IPS-15b (cell line): Measurements from ENCODE around the gene M1AP.

Source experiments
- H3K27me3 ChIP-seq: one replicate; pipeline ENCODE4 v1.6.1; 2013; ENCODE audit warnings: low read length; ENCODE audit not compliant: control insufficient read depth, insufficient read depth
- H3K36me3 ChIP-seq: one replicate; pipeline ENCODE4 v1.6.1; 2013; ENCODE audit warnings: low read length; ENCODE audit not compliant: control insufficient read depth, insufficient read depth
- H3K4me1 ChIP-seq: one replicate; pipeline ENCODE4 v1.6.1; 2013; ENCODE audit warnings: mild to moderate bottlenecking, low read length; ENCODE audit not compliant: control insufficient read depth, insufficient read depth
- H3K4me3 ChIP-seq: one replicate; pipeline ENCODE4 v1.5.1; 2013; ENCODE audit warnings: low read depth, low read length
- H3K9ac ChIP-seq: one replicate; pipeline ENCODE4 v1.6.1; 2013; ENCODE audit warnings: low read depth, mild to moderate bottlenecking, low read length
- H3K9me3 ChIP-seq: one replicate; pipeline ENCODE4 v1.6.1; 2013; ENCODE audit warnings: mild to moderate bottlenecking, low read length; ENCODE audit not compliant: control insufficient read depth, insufficient read depth

M1AP gene

GRCh38 chr2:74550231-74550630 lies 97.9 kb downstream of the M1AP start:
- Histone ChIP-seq H3K9me3 (no peaks in the 10 kb centered on the region), H3K27me3 (peaks cover 78% of the 10 kb centered on the region), H3K9ac (no peak overlapping the region), H3K36me3 (peaks cover 2% of the 10 kb centered on the region), H3K4me1 (peaks cover 12% of the 10 kb centered on the region), H3K4me3 (peak overlapping the region; percentile 69)

- no peaks in the 10 kb centered on the region for H3K36me3 ChIP-seq
- no peaks in the 10 kb centered on the region for H3K9me3 ChIP-seq
- peaks cover 78% of the 10 kb centered on the region for H3K27me3 ChIP-seq
- peak overlapping the region; percentile 54 for H3K9ac ChIP-seq
- H3K4me1 ChIP-seq = peaks cover 12% of the 10 kb centered on the region
- H3K4me3 ChIP-seq = peak overlapping the region; percentile 69
Observed at GRCh38 chr2:74548900-74549826, 99.0 kb downstream of the M1AP start.

GRCh38 chr2:74548285-74548899 lies 99.7 kb downstream of the M1AP start:
- peaks cover 78% of the 10 kb centered on the region for H3K27me3 ChIP-seq
- H3K4me3 ChIP-seq = peak overlapping the region; percentile 69
- H3K4me1 ChIP-seq = peaks cover 12% of the 10 kb centered on the region
- no peaks in the 10 kb centered on the region for H3K36me3 ChIP-seq
- no peaks in the 10 kb centered on the region for H3K9me3 ChIP-seq
- H3K9ac ChIP-seq = peak overlapping the region; percentile 48

GRCh38 chr2:74546004-74546403 lies 102.1 kb downstream of the M1AP start:
- peaks cover 54% of the 10 kb centered on the region for H3K27me3 ChIP-seq
- no peak overlapping the region for H3K4me3 ChIP-seq

GRCh38 chr2:74544634-74545033 lies 103.5 kb downstream of the M1AP start:
- Histone ChIP-seq H3K4me1 (peaks cover 4% of the 10 kb centered on the region), H3K4me3 (no peak overlapping the region), H3K9ac (no peak overlapping the region), H3K27me3 (peaks cover 41% of the 10 kb centered on the region), H3K36me3 (no peaks in the 10 kb centered on the region), H3K9me3 (no peaks in the 10 kb centered on the region)

More at GRCh38 chr2:74546004-74546403, 102.1 kb downstream of the M1AP start:
- H3K9ac ChIP-seq = no peak overlapping the region
- peaks cover 8% of the 10 kb centered on the region for H3K4me1 ChIP-seq
- H3K36me3 ChIP-seq = no peaks in the 10 kb centered on the region
- no peaks in the 10 kb centered on the region for H3K9me3 ChIP-seq

- H3K4me1 ChIP-seq = peaks cover under 1% of the 10 kb centered on the region
- no peak overlapping the region for H3K9ac ChIP-seq
Observed at GRCh38 chr2:74542978-74543377, 105.2 kb downstream of the M1AP start.

GRCh38 chr2:74540291-74540690 lies 107.8 kb downstream of the M1AP start:
- Histone ChIP-seq H3K27me3 (peaks cover 13% of the 10 kb centered on the region), H3K36me3 (no peaks in the 10 kb centered on the region), H3K9ac (no peak overlapping the region), H3K9me3 (no peaks in the 10 kb centered on the region), H3K4me3 (no peak overlapping the region), H3K4me1 (no peaks in the 10 kb centered on the region)

More at GRCh38 chr2:74542978-74543377, 105.2 kb downstream of the M1AP start:
- H3K36me3 ChIP-seq = no peaks in the 10 kb centered on the region
- H3K4me3 ChIP-seq = no peak overlapping the region
- H3K27me3 ChIP-seq = peaks cover 33% of the 10 kb centered on the region
- no peaks in the 10 kb centered on the region for H3K9me3 ChIP-seq

GRCh38 chr2:74538881-74539339 lies 109.2 kb downstream of the M1AP start:
- Histone ChIP-seq H3K9ac (no peak overlapping the region), H3K9me3 (no peaks in the 10 kb centered on the region), H3K4me1 (no peaks in the 10 kb centered on the region), H3K36me3 (no peaks in the 10 kb centered on the region), H3K4me3 (no peak overlapping the region), H3K27me3 (peaks cover 6% of the 10 kb centered on the region)

- no peak overlapping the region for H3K9ac ChIP-seq
- no peak overlapping the region for H3K4me3 ChIP-seq
- H3K27me3 ChIP-seq = peaks cover 6% of the 10 kb centered on the region
- no peaks in the 10 kb centered on the region for H3K9me3 ChIP-seq
- no peaks in the 10 kb centered on the region for H3K36me3 ChIP-seq
- H3K4me1 ChIP-seq = no peaks in the 10 kb centered on the region
Observed at GRCh38 chr2:74537140-74537539, 111.0 kb downstream of the M1AP start.

GRCh38 chr2:74536166-74536950 lies 111.8 kb downstream of the M1AP start:
- Histone ChIP-seq H3K36me3 (no peaks in the 10 kb centered on the region), H3K27me3 (peaks cover 6% of the 10 kb centered on the region), H3K9me3 (no peaks in the 10 kb centered on the region), H3K4me3 (no peak overlapping the region), H3K4me1 (no peaks in the 10 kb centered on the region), H3K9ac (no peak overlapping the region)

- Histone ChIP-seq H3K4me1 (no peaks in the 10 kb centered on the region), H3K4me3 (no peak overlapping the region), H3K27me3 (peaks cover 10% of the 10 kb centered on the region), H3K9me3 (no peaks in the 10 kb centered on the region), H3K9ac (no peak overlapping the region), H3K36me3 (no peaks in the 10 kb centered on the region)
Observed at GRCh38 chr2:74535440-74535965, 112.6 kb downstream of the M1AP start.
